ENCODE measurements around the gene SLC16A8. TPM values are rescaled to one million over a fixed set of nuclear protein-coding genes. Genes with fewer than 3 reads are reported as not detected.

The SLC16A8 gene
- total and polyA plus RNA-seq, 9 of the 15 experiments (the other 6 are each of a cell fraction or from before 2014, with no cell fraction given), result not detected

DNA sequence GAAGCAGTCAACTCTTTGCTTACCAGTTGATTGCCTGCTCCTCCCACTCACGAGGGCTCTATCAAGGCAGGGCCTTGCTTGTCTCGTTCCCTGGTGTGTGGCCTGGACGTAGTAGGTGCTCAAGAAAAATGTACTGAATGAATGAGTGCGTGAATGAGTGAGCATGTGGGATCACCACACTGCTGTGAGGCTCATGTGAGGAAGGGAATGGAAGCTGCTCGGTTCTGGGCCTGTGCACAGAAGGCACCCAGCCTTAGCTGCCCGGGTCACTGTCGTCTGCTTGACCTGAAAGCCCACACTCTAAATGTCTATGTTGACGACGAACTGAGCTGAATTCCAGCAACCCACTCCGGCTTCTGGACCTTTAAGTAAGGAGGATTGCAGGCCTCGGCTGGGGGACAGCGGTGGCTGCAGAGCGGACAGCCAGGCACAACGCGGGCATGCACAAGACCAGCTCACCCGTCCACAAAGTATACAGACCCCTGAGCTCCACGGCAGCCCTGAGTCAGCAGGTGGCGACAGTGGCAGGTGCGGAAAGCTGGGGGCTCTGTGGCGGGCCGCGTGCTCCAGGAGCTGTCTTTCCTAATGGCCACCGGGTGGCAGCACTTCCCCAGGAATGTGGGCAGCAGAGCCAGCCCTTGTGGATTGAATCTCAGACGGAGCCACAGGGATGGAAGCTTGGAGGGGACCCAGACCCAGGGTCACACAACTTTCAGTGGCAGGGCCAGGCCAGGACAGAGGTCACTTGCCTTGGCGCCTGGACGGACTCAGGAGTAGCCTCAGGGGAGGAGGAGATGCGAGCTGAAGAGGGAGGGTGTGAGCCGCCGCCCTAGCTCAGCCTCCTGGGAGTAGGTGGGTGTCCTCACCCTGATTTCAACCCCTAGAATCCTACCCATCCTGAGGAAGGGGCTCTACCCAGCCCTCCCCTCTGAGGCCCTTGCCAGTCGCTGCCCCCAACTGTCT, 31.8 kb downstream of the SLC16A8 start (continued):
- TF ChIP-seq, protein P1, sequence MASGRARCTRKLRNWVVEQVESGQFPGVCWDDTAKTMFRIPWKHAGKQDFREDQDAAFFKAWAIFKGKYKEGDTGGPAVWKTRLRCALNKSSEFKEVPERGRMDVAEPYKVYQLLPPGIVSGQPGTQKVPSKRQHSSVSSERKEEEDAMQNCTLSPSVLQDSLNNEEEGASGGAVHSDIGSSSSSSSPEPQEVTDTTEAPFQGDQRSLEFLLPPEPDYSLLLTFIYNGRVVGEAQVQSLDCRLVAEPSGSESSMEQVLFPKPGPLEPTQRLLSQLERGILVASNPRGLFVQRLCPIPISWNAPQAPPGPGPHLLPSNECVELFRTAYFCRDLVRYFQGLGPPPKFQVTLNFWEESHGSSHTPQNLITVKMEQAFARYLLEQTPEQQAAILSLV (tag; IDR thresholded peaks at IDR 0.05), result no peak
- TF ChIP-seq JUND (IDR thresholded peaks at IDR 0.05; ENCODE audit: borderline replicate concordance, low read depth, low read length) (0 out of 2 replicates have a peak, but pooled peaks have one; percentile 40), JUND (tag; IDR thresholded peaks at IDR 0.05; ENCODE audit: borderline replicate concordance, low read depth, low read length) (no peak), SRSF9 (IDR thresholded peaks at IDR 0.05; ENCODE audit: borderline replicate concordance, low read depth, low read length) (no peak), HOMEZ (CRISPR knock-in tag; IDR thresholded peaks at IDR 0.05) (no peak), NCOA6 (IDR thresholded peaks at IDR 0.05) (no peak), CBX5 (IDR thresholded peaks at IDR 0.05; ENCODE audit: borderline replicate concordance, low read depth) (no peak), ZBTB17 (CRISPR knock-in tag; IDR thresholded peaks at IDR 0.05) (no peak), KAT8 (IDR thresholded peaks at IDR 0.05; ENCODE audit: low read depth) (no peak), JUNB (CRISPR knock-in tag; conservative IDR thresholded peaks at IDR 0.05) (no peak), ZNF77 (CRISPR knock-in tag; IDR thresholded peaks at IDR 0.05) (no peak), ZNF384 (IDR thresholded peaks at IDR 0.05; ENCODE audit: low read depth, low read length) (no peak), GTF2E2 (tag; IDR thresholded peaks at IDR 0.05) (no peak), SRSF7 (optimal IDR thresholded peaks at IDR 0.05; ENCODE audit: low read depth, low read length) (no peak), RNF219 (CRISPR knock-in tag; IDR thresholded peaks at IDR 0.05) (no peak), KLF10 (CRISPR knock-in tag; IDR thresholded peaks at IDR 0.05) (no peak), KLF6 (CRISPR knock-in tag; IDR thresholded peaks at IDR 0.05; ENCODE audit: borderline replicate concordance) (no peak), SMAD2 (IDR thresholded peaks at IDR 0.05; ENCODE audit: low read depth, low read length) (no peak), EHMT2 (IDR thresholded peaks at IDR 0.05) (no peak)
- TF ChIP-seq, protein P2, sequence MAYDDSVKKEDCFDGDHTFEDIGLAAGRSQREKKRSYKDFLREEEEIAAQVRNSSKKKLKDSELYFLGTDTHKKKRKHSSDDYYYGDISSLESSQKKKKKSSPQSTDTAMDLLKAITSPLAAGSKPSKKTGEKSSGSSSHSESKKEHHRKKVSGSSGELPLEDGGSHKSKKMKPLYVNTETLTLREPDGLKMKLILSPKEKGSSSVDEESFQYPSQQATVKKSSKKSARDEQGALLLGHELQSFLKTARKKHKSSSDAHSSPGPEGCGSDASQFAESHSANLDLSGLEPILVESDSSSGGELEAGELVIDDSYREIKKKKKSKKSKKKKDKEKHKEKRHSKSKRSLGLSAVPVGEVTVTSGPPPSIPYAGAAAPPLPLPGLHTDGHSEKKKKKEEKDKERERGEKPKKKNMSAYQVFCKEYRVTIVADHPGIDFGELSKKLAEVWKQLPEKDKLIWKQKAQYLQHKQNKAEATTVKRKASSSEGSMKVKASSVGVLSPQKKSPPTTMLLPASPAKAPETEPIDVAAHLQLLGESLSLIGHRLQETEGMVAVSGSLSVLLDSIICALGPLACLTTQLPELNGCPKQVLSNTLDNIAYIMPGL (CRISPR knock-in tag; IDR thresholded peaks at IDR 0.05), result no peak
